NOMO-1 treated with dmso at 0.1 percent for 144 hours (cell line): ENCODE results near the gene IRGC.

Experiments used
- DNase-seq: peaks from one replicate; lab custom pipeline; 2025; ENCODE audit not compliant: unreplicated experiment; lab: John Stamatoyannopoulos, UW

IRGC gene

GRCh38 chr19:43690890-43691289 is 25.0 kb upstream of the IRGC start:
- no peak for DNase-seq

DNA sequence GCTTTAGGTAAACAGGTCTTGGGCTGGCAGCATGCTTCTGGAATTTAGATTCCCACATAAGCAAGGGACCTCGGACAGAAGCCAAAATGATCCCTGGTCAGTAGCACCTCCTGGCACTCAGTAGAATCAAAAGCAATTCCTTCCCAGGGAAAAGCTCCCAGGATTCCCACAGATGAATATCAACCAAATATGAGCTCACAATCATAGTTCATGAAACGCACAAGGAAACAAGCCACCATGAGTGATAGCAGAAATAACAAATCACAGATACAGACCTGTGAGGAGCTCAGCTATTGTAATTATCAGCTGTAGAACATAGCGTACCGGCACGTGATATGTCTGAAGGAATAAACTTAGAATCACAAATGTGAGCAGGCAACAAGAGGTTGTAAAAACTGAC is 24.1 kb upstream of the IRGC start:
- DNase-seq: no peak

DNA sequence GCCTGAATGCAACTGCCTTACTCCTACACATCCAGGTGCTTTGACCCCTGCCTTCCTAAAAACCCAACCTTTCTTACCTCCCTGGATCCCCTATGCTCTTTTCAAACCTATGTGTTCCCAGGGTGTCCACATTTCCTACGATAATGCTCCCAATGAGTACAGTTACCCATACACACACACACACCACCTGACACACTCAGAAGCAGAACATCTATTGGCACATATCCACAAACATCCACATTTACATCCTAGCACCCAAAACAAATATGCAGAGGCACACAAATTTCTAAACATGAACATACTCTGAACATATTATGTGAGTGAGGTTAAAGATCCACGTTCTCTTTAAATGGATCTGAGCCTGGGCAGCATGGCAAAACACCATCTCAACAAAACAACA is 23.5 kb upstream of the IRGC start:
- DNase-seq: no peak

DNA sequence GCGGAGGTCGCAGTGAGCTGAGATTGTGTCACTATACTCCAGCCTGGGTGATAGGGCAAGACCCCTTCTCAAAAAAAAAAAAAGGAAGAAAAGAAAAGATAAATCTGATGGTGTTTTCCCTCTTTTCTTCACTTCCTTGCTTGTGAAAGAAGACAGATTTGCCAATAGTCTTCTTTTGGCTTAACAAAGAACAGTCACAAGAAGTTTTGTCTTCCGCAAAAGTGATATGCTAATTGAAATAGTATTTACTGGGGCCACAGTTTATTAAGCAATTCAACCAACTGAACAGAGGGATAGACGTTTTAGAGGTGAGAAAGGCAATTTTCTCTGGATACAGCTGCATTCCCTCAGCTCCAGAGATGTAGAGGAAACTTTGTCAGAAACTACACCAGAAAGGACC is 23.0 kb upstream of the IRGC start:
- DNase-seq: peak; percentile 64

- DNase-seq: no peak
Observed at GRCh38 chr19:43694553-43694952, 21.3 kb upstream of the IRGC start.

- peak; percentile 34 for DNase-seq
Observed at GRCh38 chr19:43695985-43696704, 19.7 kb upstream of the IRGC start.

- DNase-seq: no peak
Observed at GRCh38 chr19:43697295-43697694, 18.6 kb upstream of the IRGC start.

- DNase-seq: no peak
Observed at GRCh38 chr19:43699506-43700394, 16.1 kb upstream of the IRGC start.

GRCh38 chr19:43700395-43701000 is 15.4 kb upstream of the IRGC start:
- DNase-seq: peak; percentile 61

- no peak for DNase-seq
Observed at GRCh38 chr19:43704002-43704705, 11.7 kb upstream of the IRGC start.

GRCh38 chr19:43705729-43706128 is 10.1 kb upstream of the IRGC start:
- no peak for DNase-seq

DNA sequence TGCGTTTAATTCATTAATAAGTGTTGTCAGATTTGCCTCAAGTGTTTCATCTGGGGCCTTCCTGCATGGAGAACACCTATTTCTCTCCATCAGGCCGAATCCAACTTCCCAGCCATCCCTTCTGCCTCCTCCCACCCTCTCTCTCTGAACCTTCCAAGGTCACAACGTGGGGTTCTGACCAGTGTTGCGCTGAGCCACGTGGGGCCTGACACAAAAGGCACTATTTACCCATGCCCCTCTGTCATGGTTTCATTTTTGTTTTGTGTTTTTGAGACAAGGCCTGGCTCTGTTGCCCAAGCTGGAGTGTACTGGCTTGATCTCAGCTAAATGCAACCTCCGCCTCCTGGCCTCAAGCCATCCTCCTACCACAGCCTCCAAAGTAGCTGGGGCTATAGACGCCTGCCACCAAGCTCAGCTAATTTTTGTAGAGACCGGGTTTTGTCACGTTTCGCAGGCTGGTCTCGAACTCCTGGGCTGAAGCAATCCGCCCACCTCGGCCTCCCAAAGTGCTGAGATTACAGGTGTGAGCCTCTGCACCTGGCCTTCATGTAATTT is 8.6 kb upstream of the IRGC start:
- DNase-seq: no peak

DNA sequence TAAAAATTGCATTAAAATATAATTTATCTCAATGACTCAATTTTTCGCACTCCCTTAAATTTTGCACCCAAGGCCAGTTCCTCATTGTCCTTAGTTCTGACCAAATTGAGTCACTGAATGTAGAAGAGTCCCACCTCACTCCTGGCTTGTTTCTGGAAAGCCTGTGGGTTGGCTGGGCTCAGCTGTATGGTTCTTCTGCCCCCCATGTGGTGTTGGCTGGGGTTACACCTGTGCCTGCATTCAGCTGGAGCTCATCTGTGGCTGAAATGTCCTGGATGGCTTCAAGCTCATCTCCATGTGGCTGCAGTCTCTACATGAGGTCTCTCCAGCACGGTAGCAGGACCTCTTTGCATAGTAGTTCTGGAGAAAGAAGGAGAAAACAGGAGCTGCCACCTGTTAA is 7.2 kb upstream of the IRGC start:
- DNase-seq: no peak

DNA sequence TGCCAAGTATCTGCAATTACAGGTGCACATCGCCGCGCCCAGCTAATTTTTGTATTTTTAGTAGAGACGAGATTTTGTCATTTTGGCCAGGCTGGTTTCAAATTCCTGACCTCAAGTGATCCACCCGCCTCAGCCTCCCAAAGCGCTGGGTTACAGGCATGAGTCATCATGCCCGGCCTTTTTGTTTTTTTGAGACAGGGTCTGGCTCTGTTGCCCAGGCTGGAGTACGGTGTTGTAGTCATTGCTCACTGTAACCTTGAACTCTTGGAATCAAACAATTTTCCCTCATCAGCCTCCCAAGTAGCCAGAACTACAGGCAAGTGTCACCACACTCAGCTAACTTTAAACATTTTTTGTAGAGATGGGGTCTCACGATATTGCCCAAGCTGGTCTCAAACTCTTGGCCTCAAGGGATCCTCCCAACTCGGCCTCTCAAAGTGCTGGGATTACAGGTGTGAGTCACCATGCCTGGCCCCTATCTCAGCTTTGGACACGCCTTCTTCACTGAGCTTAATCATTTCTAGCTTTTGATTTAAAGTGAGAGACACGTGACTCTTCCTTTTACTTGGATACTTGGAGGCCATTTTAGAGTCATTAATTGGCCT is 4.0 kb upstream of the IRGC start:
- no peak for DNase-seq

DNA sequence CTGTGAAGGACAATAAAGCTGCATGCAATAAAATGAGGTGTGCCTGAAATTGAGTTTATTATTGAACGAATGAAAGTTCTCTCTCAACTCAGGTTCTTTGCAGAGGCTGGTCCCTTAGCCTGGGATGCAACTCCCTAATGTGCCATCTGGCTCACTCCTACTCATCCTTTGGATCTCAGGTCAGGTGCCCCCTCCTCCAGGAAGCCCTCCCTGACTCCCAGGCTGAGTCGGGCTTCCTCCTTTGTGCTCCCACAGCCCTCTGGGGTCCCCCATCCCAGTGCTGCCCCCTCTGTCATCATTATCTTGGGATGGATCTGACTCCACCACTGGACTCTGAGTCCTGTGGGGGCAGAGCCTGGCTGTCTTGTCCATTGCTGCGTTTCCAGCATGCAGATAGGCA is 2.7 kb upstream of the IRGC start:
- DNase-seq: no peak

GRCh38 chr19:43718627-43719377 is 2.9 kb downstream of the IRGC start:
- no peak for DNase-seq

- no peak for DNase-seq
Observed at GRCh38 chr19:43719378-43719868, 3.5 kb downstream of the IRGC start.

- DNase-seq: no peak
Observed at GRCh38 chr19:43719918-43720317, 4.0 kb downstream of the IRGC start.

DNA sequence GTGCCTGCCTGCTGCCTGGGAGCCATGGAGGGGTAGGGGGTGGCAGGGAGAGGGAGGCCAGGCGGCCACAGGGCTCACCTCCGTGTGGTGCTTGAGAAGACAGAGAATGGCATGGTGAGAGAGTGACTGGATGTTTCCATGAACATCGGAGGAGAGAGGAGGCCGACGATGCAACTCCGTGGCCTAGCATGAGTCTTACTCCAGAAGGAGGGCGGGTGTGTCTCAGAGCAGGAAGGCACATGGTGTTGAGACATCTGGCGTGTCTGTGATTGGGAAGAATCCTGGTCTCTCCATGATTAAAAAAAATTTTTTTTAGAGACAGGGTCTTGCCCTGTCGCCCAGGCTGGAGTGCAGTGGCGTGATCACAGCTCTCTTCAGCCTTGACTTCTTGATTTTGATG is 5.1 kb downstream of the IRGC start:
- DNase-seq: no peak
